Measurements from ENCODE around the gene SYT8.
"Not testable (repeated sequence)": the region's sequence is repeated elsewhere in the genome, so short reads cannot be mapped to it uniquely, and the experiment has no call there.

Gene SYT8

DNA sequence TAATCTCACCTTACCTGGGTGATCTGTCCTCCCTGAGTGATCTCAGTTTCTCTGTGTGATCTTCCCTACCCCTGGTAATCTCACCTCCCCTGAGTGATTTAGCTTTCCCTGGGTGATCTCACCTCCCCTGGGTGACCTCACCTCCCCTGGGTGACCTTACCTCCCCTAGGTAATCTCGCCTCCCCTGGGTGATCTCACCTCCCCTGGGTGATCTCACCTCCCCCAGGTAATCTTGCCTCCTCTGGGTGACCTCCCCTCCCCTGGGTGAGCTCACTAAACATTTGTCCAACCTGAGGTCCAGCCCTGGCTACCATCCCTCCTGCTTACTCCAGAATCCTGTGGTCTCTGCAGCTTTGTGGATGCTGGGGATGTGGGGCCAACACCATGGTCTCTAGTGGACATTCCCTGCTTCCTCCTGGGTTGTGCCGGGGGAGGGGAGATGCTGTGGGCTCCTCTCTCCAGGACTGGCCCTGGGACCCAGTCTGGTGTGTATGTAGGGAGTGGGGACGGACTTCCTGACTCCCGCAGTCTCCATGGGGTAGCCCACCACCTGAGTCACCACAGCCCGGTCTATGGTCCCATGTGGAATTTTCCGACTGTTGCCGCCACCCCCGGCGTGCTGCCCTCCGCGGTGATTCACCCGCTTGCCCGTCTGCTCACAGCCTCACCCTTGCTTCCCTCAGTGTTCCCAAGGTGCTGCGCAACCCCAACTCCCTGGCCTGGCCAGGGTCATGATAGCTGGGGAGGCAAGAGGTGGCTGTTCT lies 28.0 kb downstream of the SYT8 start:
- DNase-seq, result no peak

GRCh38 chr11:1863352-1864216 lies 28.8 kb downstream of the SYT8 start:
- peak; percentile 8 for DNase-seq

GRCh38 chr11:1864231-1864630 lies 29.4 kb downstream of the SYT8 start:
- no peak for DNase-seq

GRCh38 chr11:1864831-1865665 lies 30.3 kb downstream of the SYT8 start:
- no peak for DNase-seq

DNA sequence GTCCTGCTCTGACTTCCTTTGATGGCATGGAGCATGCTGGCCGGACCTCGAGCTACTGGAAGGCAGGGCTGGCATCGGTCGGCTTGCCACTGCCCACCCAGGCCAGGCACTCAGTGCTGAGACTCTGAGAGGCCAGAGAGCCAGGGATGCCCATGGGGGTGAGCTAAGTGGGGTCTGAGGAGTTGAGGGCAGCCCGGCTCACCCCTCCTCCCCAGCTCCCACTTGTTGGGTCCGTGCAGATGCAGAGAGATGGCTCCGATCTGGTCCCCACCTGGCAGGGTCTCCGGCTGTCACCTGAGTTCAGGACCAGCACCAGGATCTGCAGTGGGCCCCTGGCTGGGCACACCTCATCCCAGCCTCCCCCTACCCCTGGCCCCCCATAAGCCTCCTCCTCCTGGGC lies 31.4 kb downstream of the SYT8 start:
- no peak for DNase-seq

- DNase-seq, result no peak
Measured at GRCh38 chr11:1866776-1867175, 32.0 kb downstream of the SYT8 start.

DNA sequence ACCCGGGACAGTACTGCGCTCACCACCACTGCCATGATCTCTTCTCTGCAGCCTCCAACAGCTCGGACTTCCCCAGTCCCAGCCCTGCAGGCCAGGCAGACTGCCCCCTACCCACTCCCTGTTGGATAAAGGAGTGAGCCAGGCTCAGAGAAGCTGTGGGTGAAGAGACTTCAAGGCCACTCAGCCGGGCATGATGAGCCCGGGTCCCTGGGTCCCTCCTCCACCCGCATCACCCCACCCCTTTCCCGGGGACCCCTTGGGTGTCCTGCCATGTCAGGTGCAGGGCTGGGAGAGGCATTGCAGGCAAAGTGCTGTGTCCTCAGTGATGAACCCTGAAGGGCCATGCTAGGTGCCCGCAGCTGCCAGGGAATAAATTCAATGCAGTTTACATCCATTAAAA lies 32.6 kb downstream of the SYT8 start:
- no peak for DNase-seq

GRCh38 chr11:1868056-1868635 lies 33.4 kb downstream of the SYT8 start:
- no peak for DNase-seq

GRCh38 chr11:1868636-1869291 lies 34.0 kb downstream of the SYT8 start:
- DNase-seq, result no peak

DNA sequence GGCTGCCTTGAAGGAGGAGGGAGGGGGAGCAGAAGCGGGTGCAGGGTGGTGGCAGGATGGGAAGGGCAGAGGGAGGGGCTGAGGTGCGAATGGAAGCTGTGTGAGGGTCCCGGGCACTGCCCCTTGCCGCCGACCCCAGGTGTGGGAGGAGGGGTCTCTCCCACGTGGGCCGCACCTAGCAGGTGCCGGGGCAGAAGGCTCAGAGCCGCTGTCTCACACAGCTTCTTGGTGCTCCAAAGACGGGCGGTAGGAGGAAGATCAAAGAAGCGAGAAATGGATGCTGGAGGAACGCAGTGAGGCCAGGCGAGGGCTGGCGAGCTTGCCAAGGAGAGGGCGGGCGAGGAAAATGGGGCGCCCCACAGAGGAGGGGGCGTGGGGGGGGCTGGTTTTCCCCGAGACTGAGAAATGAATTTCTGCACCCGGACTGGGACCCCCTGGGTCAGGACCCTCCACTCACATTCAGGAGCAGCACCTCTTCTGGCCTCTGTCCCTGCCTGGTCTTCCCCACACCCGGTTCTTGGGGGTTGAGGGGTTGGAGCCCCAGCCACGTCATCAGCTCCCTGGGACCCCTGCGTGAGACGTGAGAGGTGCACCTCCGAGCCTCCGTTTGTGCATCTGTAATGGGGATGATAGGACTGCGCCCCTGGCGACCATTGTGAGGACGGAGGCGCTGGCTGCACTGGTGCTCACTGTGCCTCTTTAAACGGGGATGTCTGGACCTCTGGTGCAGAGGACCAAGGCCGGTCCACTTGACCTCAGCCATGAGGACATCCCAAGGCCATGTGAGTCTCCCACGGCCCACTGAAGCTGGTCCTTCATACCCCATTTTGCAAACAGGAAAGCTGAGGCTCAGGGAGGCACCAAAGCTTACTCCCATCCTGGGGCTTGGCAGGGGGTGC lies 34.9 kb downstream of the SYT8 start:
- DNase-seq, result no peak

DNA sequence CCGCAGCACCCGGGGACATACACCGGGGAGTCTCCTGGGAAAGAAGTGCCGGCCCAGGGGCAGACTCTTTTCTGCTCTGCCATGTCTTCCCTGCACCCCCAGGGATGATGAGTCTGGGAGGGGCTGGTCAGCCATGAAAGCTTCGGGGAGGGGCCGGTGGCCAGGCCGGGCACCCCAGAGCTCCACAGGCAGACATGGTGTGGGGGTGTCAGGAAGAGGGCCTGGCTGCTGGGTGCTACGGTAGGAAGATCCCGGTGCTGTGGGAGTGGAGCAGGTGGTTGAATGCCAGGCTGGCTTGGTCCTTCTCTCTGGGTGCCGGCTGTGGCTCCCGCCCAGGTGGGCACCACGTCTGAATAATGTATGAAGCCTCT lies 35.5 kb downstream of the SYT8 start:
- DNase-seq, result no peak

DNA sequence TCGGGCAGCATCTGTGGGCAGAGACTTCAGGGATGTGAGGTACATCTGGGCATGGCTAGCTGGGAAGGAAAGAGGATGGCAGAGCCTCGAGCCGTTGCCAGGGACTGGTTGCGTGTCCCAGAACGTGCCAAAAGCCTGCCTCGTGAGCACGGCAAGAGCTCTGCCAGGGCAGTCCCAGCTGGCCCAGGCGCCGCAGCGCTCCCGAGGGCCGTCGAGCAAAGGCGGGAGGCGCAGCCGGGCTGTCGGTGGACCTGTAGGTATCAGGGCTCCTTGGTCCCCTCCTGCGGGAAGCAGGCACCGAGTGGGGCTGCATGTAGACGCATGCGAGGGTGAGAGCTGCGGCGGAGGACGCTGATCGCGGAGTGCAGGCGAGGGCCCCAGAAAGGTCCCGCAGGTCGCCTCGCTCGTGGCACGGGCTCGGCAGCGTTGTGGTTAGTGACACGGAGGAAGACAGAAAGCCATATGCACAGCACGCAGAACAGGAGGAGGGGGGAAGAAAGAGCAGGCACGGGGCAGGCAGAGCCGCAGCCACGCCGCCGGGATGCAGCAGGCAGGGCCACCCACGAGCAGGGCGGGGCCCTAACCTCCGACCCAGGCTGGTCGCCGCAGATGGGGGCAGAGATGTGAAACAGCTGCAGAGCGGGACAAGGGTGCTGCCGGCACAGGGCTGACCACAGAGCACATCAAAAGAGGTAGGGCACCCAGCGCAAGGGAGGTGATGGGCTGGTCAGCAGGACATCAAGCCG lies 36.1 kb downstream of the SYT8 start:
- no peak for DNase-seq

DNA sequence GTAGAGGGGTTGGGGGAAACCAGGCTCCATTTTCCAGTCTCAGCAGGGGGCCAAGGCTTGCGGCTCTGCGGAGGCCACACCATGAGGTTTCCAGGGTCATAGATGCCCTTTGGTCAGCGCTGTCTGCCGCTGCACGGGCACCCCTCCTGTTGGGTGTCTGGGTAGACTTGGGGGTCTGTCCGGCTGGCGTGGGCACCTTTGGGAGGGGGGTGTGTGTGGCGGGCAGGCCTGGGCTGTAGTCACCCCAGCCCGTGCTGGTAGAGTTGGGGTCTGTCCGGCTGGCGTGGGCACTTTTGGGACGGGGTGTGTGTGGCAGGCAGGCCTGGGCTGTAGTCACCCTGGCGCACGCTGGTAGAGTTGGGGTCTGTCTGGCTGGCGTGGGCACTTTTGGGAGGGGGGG lies 36.7 kb downstream of the SYT8 start:
- no peak for DNase-seq

GRCh38 chr11:1872267-1872985 lies 37.6 kb downstream of the SYT8 start:
- no peak for DNase-seq

DNA sequence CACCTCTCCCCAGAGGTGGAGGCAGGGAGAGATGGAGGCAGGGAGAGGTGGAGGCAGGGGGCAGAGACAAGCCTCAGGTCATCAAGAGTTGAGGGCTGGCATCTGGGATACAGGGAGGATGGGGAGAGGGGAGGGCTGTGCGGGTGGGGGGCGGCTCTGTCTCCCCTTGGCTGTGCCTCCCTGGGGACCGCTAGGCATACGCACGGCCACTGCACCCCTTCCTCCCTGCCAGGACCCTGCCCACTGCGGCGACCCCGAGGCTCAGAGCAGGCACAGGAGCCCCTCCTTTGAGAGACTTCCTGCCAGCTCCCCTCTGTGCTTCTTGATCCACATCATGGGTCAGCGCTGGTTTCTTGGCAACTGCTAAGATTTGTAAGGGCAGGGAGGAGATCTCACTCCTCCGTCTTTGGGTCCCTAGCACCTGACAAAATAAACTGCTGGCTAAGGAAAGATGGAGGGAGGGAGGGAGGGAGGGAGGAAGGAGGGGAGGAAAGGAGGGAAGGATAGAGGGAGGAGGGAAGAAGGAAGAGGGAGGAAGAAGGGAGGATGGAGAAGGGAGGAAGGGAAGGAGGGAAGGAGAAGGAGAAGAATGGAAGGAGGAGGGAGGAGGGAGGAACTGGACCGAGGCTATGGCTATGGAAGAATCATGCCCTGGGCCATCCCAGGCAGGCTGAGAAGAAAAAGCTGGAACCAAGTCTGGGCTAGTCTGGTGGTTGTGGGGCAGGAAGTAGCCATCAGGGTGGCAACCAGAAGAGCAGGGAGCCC lies 38.4 kb downstream of the SYT8 start:
- no peak for DNase-seq

- DNase-seq, result not testable (repeated sequence)
Measured at GRCh38 chr11:1873813-1874150, 39.0 kb downstream of the SYT8 start.

GRCh38 chr11:1874441-1875092 lies 39.8 kb downstream of the SYT8 start:
- DNase-seq, result not testable (repeated sequence)

DNA sequence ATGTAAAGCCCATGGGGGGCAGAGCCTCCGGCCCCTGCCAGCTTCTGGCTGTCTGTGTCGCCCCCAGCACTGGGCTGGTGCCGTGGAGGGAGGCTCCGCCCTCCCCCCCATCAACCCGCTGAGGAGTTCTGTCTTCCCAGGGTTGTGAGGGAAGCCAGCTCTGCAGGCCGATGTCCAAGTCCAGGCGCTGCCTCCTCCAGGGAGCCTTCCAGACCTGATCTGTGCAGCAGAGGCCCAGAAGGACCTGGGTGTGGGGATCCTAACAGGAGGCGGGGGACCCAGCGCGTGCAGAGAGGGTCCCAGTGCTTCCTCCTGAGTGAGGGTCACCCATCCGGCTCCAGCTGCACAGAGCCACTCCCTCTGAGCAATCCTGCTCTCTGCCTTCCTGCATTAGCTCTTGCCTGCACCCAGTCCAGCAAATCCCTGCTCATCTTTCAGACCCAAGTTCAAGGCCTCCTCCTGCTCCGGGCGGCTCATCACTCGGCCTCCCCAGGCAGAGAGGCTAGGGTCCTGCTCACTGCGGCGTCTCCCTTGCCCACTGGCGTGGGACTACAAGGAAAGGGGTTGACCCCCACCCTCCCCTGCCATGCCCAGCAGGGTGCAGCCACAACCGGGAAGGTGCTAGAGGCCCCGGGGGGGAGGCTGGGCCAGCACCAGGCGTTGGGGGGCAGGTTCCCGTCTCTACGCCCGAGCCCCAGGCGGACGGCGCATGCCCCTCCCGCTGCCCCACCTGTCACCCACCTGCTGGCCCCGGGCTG lies 40.5 kb downstream of the SYT8 start:
- no peak for DNase-seq

Data from T1000 (cell line).